Activated T-cell treated with anti-CD3 and anti-CD28 coated beads, Interleukin-2, amount 50 U/mL, for 72 hours (primary cell): Measurements from ENCODE around the gene TXNRD2. TPM values are rescaled to one million over a fixed set of nuclear protein-coding genes. Genes with fewer than 3 reads are reported as not detected.
"Not testable (repeated sequence)": the region's sequence is repeated elsewhere in the genome, so short reads cannot be mapped to it uniquely, and the experiment has no call there.

Experiments used
- ATAC-seq, 2 donors: fragments of 150-1000 bp; cut with Tn5 transposase; replicated peaks in 1 of 2; 2 replicates each; pipeline ENCODE4 v1.10.0; 2021; ENCODE audit warnings: moderate library complexity in 2 of 2, mild to moderate bottlenecking in 1 of 2
- DNase-seq, 2 donors: peaks; one replicate each; pipeline ENCODE4 v3.0.0; 2021 to 2022; ENCODE audit warnings: mixed read lengths in 1 of 2
- H3K27ac Mint-ChIP-seq: one replicate; pipeline ENCODE4 v1.8.0; 2022; ENCODE audit warnings: mild to moderate bottlenecking, moderate library complexity, mixed read lengths
- H3K27me3 Mint-ChIP-seq: one replicate; pipeline ENCODE4 v1.8.0; 2022; ENCODE audit warnings: low read depth, mixed read lengths
- H3K36me3 Mint-ChIP-seq, 2 donors: one replicate each; pipeline ENCODE4 v1.8.0; 2022; ENCODE audit warnings: mixed read lengths in 2 of 2, mild to moderate bottlenecking in 1 of 2; ENCODE audit not compliant: insufficient read depth in 2 of 2
- H3K4me1 Mint-ChIP-seq: one replicate; pipeline ENCODE4 v1.8.0; 2022; ENCODE audit warnings: low read depth, mixed read lengths
- H3K4me3 Mint-ChIP-seq, 2 donors: one replicate each; pipeline ENCODE4 v1.8.0; 2022; ENCODE audit warnings: mild to moderate bottlenecking in 2 of 2, mixed read lengths in 2 of 2, moderate library complexity in 2 of 2
- H3K9me3 Mint-ChIP-seq, 2 donors: one replicate each; pipeline ENCODE4 v1.8.0; 2022; ENCODE audit warnings: mixed read lengths in 2 of 2
- total RNA-seq, 2 donors: library from RNA; stranded (reverse); gene quantifications; one replicate each; pipeline ENCODE4 v1.2.3, GENCODE V29; 2022

TXNRD2 gene
- total RNA-seq, 2 donors from 2014 or later: 21.3 to 23.4 TPM

GRCh38 chr22:19841641-19842392 lies 99.8 kb downstream of the TXNRD2 start:
- no peaks in the 10 kb centered on the region for H3K36me3 Mint-ChIP-seq
- H3K9me3 Mint-ChIP-seq: no peaks in the 10 kb centered on the region
- ATAC-seq (peak in 1 of 2 donors; percentile 14), DNase-seq (no peak)
- peaks cover 19% of the 10 kb centered on the region for H3K4me1 Mint-ChIP-seq
- H3K27me3 Mint-ChIP-seq: no peaks in the 10 kb centered on the region
- H3K4me3 Mint-ChIP-seq: no peak overlapping the region
- H3K27ac Mint-ChIP-seq: no peak overlapping the region

GRCh38 chr22:19840955-19841640 lies 100.5 kb downstream of the TXNRD2 start:
- Mint-ChIP-seq H3K27me3 (no peaks in the 10 kb centered on the region), H3K36me3 (no peaks in the 10 kb centered on the region), H3K27ac (no peak overlapping the region), H3K9me3 (no peaks in the 10 kb centered on the region), H3K4me3 (no peak overlapping the region), H3K4me1 (peaks cover 19% of the 10 kb centered on the region)
- ATAC-seq (no peak), DNase-seq (no peak)

- Mint-ChIP-seq H3K4me1 (peaks cover 13% of the 10 kb centered on the region), H3K9me3 (no peaks in the 10 kb centered on the region), H3K27ac (no peak overlapping the region), H3K4me3 (no peak overlapping the region), H3K36me3 (no peaks in the 10 kb centered on the region), H3K27me3 (no peaks in the 10 kb centered on the region)
- DNase-seq (no peak), ATAC-seq (no peak)
Observed at GRCh38 chr22:19840059-19840458, 101.6 kb downstream of the TXNRD2 start.

GRCh38 chr22:19837915-19838314 lies 103.7 kb downstream of the TXNRD2 start:
- H3K9me3 Mint-ChIP-seq: no peaks in the 10 kb centered on the region
- H3K4me1 Mint-ChIP-seq: peaks cover 9% of the 10 kb centered on the region

GRCh38 chr22:19836512-19836911 lies 105.1 kb downstream of the TXNRD2 start:
- Mint-ChIP-seq H3K4me1 (peaks cover 9% of the 10 kb centered on the region), H3K27me3 (no peaks in the 10 kb centered on the region), H3K9me3 (no peaks in the 10 kb centered on the region), H3K36me3 (no peaks in the 10 kb centered on the region), H3K4me3 (no peak overlapping the region), H3K27ac (no peak overlapping the region)
- ATAC-seq (no peak), DNase-seq (no peak)

More at GRCh38 chr22:19837915-19838314, 103.7 kb downstream of the TXNRD2 start:
- DNase-seq (no peak), ATAC-seq (no peak)
- Mint-ChIP-seq H3K27me3 (no peaks in the 10 kb centered on the region), H3K27ac (no peak overlapping the region), H3K4me3 (no peak overlapping the region), H3K36me3 (no peaks in the 10 kb centered on the region)

- no peaks in the 10 kb centered on the region for H3K36me3 Mint-ChIP-seq
- DNase-seq: no peak
- no peaks in the 10 kb centered on the region for H3K9me3 Mint-ChIP-seq
- no peaks in the 10 kb centered on the region for H3K27me3 Mint-ChIP-seq
- H3K4me1 Mint-ChIP-seq: peaks cover 9% of the 10 kb centered on the region
- no peak overlapping the region for H3K27ac Mint-ChIP-seq
- H3K4me3 Mint-ChIP-seq: no peak overlapping the region
- ATAC-seq: no peak
Observed at GRCh38 chr22:19834599-19834998, 107.0 kb downstream of the TXNRD2 start.

GRCh38 chr22:19833327-19833726 lies 108.3 kb downstream of the TXNRD2 start:
- not testable (repeated sequence) for H3K9me3 Mint-ChIP-seq, H3K27me3 Mint-ChIP-seq, H3K4me1 Mint-ChIP-seq, H3K4me3 Mint-ChIP-seq, DNase-seq, H3K36me3 Mint-ChIP-seq, H3K27ac Mint-ChIP-seq, ATAC-seq

GRCh38 chr22:19832476-19833108 lies 109.0 kb downstream of the TXNRD2 start:
- no peak overlapping the region for H3K27ac Mint-ChIP-seq
- ATAC-seq: no peak
- H3K27me3 Mint-ChIP-seq: no peaks in the 10 kb centered on the region
- H3K4me3 Mint-ChIP-seq: no peak overlapping the region
- no peaks in the 10 kb centered on the region for H3K9me3 Mint-ChIP-seq
- DNase-seq: no peak
- no peaks in the 10 kb centered on the region for H3K36me3 Mint-ChIP-seq
- peaks cover 9% of the 10 kb centered on the region for H3K4me1 Mint-ChIP-seq

- not testable (repeated sequence) for H3K4me3 Mint-ChIP-seq, ATAC-seq, DNase-seq
Observed at GRCh38 chr22:19831979-19832378, 109.6 kb downstream of the TXNRD2 start.

GRCh38 chr22:19831016-19831415 lies 110.6 kb downstream of the TXNRD2 start:
- DNase-seq (no peak), ATAC-seq (no peak)
- H3K4me3 Mint-ChIP-seq: no peak overlapping the region
- no peak overlapping the region for H3K27ac Mint-ChIP-seq
- no peaks in the 10 kb centered on the region for H3K36me3 Mint-ChIP-seq
- H3K27me3 Mint-ChIP-seq: no peaks in the 10 kb centered on the region
- peaks cover 9% of the 10 kb centered on the region for H3K4me1 Mint-ChIP-seq
- H3K9me3 Mint-ChIP-seq: no peaks in the 10 kb centered on the region

More at GRCh38 chr22:19831979-19832378, 109.6 kb downstream of the TXNRD2 start:
- not testable (repeated sequence) for H3K27me3 Mint-ChIP-seq, H3K27ac Mint-ChIP-seq, H3K9me3 Mint-ChIP-seq, H3K36me3 Mint-ChIP-seq, H3K4me1 Mint-ChIP-seq

- no peak for DNase-seq
- no peak overlapping the region for H3K4me3 Mint-ChIP-seq
- no peaks in the 10 kb centered on the region for H3K4me1 Mint-ChIP-seq
- no peaks in the 10 kb centered on the region for H3K27me3 Mint-ChIP-seq
- H3K27ac Mint-ChIP-seq: no peak overlapping the region
- H3K36me3 Mint-ChIP-seq: no peaks in the 10 kb centered on the region
- no peak for ATAC-seq
- no peaks in the 10 kb centered on the region for H3K9me3 Mint-ChIP-seq
Observed at GRCh38 chr22:19828035-19828401, 113.6 kb downstream of the TXNRD2 start.

- Mint-ChIP-seq H3K27me3 (no peaks in the 10 kb centered on the region), H3K4me1 (no peaks in the 10 kb centered on the region), H3K27ac (no peak overlapping the region), H3K4me3 (no peak overlapping the region), H3K9me3 (no peaks in the 10 kb centered on the region), H3K36me3 (no peaks in the 10 kb centered on the region)
- DNase-seq (no peak), ATAC-seq (no peak)
Observed at GRCh38 chr22:19827341-19828034, 114.1 kb downstream of the TXNRD2 start.

- ATAC-seq: no peak
- Mint-ChIP-seq H3K27ac (no peak overlapping the region), H3K36me3 (no peaks in the 10 kb centered on the region), H3K27me3 (no peaks in the 10 kb centered on the region), H3K9me3 (no peaks in the 10 kb centered on the region), H3K4me1 (no peaks in the 10 kb centered on the region), H3K4me3 (no peak overlapping the region)
- no peak for DNase-seq
Observed at GRCh38 chr22:19826619-19826950, 115.0 kb downstream of the TXNRD2 start.
